ENCODE data around the gene EIF3B.

GRCh38 chr7:2394566-2395082 is 40.0 kb downstream of the EIF3B start:
- no peak for TF ChIP-seq POLR2A (IDR thresholded peaks at IDR 0.05)
- TF ChIP-seq CTCF (IDR thresholded peaks at IDR 0.05), result no peak

Measured in adrenal gland (tissue), 5 donors.